NOMO-1 treated with dmso at 0.1 percent for 144 hours (cell line): ENCODE data around the gene VMP1.
"Not testable (repeated sequence)": the region's sequence is repeated elsewhere in the genome, so short reads cannot be mapped to it uniquely, and the experiment has no call there.

Source experiments
- DNase-seq: peaks from one replicate; lab custom pipeline; 2025; ENCODE audit not compliant: unreplicated experiment; lab: John Stamatoyannopoulos, UW

The VMP1 gene

GRCh38 chr17:59776577-59776976, 69.1 kb downstream of the VMP1 start:
- DNase-seq = no peak

GRCh38 chr17:59777033-59777432, 69.6 kb downstream of the VMP1 start:
- no peak for DNase-seq

DNA sequence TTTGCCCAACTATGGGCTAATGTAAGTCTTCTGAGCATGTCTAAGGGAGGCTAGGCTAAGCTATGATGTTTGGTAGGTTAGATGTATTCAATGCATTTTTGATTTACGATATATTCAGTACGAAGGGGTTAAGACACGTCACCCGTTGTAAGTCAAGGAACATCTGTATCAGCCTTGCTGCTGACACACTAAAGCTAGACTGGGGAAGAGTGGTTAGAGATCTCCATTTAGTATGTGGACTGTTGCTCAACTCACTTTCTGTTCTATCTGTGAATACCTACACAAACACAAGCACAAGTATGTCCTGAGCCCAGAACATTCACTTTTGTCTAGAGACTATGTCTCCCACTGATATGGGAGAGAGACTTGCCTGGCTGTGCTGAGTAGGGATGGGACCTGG, 71.5 kb downstream of the VMP1 start:
- no peak for DNase-seq

DNA sequence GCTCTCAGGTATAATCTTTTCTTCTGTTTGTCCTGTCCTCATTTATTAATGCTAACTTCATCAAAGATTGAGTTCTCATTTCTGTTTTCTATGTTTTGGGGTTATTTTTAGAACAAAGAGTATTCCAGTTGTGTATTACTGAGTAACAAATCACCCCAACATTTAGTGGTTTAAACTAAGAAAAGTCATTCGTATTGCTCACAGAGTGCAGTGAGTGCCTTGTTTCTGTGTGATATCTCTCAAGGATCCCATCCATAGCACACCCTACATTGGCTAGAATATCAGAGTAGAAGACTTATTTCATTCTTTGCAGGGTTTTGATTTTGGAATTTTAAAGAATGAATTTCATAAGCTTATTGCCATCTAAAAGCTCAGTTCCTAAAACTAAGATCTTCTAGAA, 72.1 kb downstream of the VMP1 start:
- DNase-seq = no peak

GRCh38 chr17:59780548-59780947, 73.1 kb downstream of the VMP1 start:
- not testable (repeated sequence) for DNase-seq

- no peak for DNase-seq
Observed at GRCh38 chr17:59783221-59784047, 76.0 kb downstream of the VMP1 start.

GRCh38 chr17:59785091-59785799, 77.8 kb downstream of the VMP1 start:
- no peak for DNase-seq

GRCh38 chr17:59786213-59786535, 78.7 kb downstream of the VMP1 start:
- DNase-seq = no peak

DNA sequence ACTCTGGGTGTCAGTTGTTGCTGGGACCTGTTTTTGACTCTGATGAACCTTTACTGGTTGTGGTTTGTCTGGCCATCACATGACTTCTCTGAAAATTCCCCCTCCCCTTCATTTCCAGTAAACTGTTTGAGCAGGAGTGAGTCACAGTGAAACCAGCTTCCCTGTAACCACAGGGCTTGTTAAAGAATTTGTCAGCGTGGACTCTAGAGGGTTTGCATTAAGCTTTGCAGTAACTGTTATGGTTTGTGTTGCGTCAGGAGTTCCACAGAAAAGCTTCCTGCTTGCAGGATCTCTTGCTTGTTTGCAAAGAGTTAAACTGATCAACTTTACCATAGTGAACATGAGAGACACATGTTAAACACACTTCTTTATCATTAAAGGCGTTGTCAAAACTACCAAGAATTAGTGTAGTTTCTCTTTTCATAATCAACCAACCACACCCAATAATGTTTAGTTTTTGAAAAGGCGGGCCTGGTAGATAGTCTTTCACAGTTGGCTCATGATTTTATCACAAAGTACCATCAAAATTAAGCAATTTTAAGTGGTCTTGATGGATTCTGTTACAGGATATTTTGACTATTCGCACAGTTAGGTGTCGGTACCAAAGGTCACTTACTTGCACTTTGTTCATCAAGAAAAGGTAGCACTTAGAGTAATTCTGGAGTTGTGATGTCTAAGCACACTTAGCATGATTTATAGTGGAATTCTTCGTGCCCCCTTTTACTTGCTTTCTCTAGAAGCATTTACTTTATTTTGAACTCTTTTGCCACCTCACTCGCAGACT, 79.3 kb downstream of the VMP1 start:
- peak; percentile 94 for DNase-seq

GRCh38 chr17:59789849-59790248, 82.4 kb downstream of the VMP1 start:
- not testable (repeated sequence) for DNase-seq

- not testable (repeated sequence) for DNase-seq
Observed at GRCh38 chr17:59790418-59790817, 83.0 kb downstream of the VMP1 start.

- peak; percentile 36 for DNase-seq
Observed at GRCh38 chr17:59790910-59791309, 83.5 kb downstream of the VMP1 start.

DNA sequence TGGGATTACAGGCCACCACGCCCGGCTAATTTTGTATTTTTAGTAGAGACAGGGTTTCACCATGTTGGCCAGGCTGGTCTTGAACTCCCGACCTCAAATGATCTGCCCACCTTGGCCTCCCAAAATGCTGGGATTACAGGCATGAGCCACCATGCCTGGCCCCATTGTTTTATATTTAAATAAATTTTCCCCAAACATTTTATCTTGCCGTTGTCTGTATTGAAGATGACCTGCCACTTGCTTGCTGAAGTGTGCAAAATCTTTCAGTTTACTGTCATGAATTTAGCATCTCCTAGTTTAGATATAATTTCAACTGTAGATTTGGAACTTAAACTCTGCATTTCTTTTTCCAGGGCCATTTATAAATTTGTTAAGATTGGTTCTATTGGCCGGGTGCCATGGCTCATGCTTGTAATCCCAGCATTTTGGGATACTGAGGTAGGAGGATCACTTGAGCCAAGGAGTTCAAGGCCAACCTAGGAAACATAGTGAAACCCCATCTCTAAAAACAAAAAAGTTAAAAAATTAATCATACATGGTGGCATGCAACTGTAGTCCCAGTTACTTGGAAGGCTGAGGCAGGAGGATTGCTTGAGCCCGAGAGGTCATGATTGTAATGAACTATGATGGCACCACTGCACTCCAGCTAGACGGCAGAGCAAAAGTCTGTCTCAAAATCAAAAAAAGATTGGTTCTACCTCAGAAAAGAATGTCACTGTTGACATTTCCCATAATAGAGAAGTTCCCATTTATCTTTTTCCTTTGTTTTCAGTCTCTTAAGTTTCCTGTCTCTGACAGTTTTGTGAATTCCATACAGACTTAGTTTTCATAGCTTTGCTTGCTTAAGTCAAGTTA, 84.4 kb downstream of the VMP1 start:
- no peak for DNase-seq

GRCh38 chr17:59792458-59792823, 85.0 kb downstream of the VMP1 start:
- not testable (repeated sequence) for DNase-seq

DNA sequence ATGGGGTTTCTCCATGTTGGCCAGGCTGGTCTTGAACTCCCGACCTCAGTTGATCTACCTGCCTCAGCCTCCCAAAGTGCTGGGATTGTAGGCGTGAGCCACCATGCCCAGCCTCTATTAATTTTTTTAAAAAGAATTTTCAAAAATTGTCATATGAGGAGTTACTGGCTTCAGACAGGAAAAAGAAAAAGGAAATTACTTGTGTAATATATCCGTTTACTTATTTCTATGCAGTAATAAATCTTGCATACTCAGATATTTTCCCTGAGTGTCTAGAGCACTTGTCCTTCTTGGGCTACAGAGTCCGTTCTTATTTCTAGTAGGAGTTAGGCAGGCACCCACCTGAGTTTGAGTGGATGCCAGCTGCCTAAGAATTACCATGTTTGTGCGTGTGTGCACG, 85.8 kb downstream of the VMP1 start:
- DNase-seq = no peak

GRCh38 chr17:59796138-59796537, 88.7 kb downstream of the VMP1 start:
- DNase-seq = no peak

DNA sequence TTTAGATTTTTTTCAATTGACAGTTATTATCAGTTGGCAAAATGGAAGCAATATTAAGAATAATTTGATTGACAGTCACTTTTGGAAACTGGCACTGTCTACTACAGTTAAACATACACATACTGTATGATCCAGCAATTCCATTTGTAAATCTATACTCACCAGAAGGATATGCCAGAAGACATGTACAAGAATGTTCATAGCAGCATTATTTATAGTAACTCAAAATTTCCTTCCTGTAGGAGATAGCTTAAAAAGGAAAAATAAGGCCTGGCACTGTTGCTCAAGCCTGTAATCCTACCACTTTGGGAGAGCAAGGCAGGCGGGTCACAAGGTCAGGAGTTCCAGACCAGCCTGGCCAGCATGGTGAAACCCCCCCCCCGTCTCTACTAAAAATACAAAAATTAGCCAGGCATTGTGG, 89.3 kb downstream of the VMP1 start:
- DNase-seq = no peak

GRCh38 chr17:59798111-59798510, 90.7 kb downstream of the VMP1 start:
- no peak for DNase-seq

DNA sequence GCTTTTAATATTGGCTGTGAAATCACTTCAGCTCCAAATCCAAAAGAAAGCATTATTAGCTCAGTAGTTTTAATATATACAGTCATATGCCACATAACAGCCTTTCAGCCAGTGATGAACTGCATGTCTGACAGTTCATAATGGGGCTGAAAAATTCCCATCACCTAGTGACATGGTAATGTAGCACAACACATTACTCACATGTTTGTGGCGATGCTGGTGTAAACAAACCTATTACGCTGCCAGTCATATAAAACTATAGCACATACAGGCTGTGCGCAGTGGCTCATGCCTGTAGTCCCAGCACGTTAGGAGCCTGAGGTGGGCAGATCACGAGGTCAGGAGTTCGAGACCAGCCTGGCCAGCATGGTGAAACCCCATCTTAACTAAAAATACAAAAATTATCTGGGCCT, 93.1 kb downstream of the VMP1 start:
- no peak for DNase-seq

GRCh38 chr17:59802160-59802559, 94.7 kb downstream of the VMP1 start:
- DNase-seq = no peak

DNA sequence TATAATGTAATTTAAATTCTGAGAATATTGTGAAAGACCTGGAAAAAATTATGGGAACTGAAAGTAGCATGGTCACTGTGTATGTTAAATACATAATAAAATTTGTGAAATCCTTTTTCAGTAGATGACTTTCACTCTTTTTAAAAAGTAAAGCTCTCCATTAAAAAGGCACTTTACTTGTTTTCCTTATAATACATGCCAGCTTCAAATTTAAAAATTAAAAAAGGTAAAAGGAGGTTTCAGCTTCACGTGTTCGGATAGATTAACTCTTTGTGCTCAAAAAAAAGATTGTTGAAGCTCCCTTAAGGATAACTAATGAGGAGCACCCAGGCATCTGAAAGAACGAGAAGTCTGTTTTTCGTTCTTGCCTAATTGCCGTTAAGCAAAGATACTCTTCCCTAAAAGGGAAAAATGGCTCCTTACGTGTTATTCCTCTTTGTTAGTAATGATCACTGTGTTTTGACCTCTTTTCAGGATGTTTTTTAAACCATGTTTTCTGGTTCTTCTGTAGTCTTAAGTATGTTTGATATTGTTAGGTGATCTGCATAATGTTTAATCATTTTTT, 97.5 kb downstream of the VMP1 start:
- DNase-seq = peak; percentile 63
